Measurements from ENCODE around the gene SEC16B.
A peak's percentile ranks its signal among the peaks of the same experiment; 100 is the strongest.

Gene SEC16B

GRCh38 chr1:177940682-177941081 is 29.2 kb downstream of the SEC16B start:
- no peak for DNase-seq (ENCODE audit: low spot score)

- no peak for DNase-seq (ENCODE audit: low spot score)
These were observed 31.9 kb downstream of the SEC16B start for GRCh38 chr1:177937931-177938330.

DNA sequence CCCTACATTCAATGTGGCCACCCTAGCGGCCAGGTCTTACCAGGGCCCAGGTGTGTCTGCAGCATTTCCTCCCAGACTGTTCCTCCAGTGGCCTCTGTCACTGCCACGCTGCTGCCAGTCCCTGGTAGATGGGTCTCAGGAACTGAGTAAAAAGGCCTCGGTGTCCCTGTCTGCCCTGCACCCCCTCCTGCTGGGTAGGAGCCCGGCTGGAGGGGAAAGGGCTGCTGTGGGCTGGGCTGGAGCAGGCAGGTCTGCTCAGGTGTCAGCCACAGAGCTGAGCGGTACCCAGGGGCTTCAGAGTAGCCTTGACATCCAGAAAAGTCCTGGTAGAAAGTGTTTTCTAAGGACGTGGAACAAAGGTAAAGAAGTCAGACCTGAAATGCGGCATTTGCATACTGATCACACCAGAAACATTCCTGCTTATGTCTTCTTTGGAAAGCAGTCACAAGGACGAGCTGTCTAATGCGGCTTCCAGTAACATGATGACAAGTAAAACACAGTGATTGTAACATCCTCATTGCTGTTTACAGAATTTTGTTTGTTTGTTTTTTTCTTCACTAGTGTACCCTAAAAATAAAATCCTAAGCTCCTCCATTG is 32.6 kb downstream of the SEC16B start:
- no peak for DNase-seq (ENCODE audit: low spot score)

DNA sequence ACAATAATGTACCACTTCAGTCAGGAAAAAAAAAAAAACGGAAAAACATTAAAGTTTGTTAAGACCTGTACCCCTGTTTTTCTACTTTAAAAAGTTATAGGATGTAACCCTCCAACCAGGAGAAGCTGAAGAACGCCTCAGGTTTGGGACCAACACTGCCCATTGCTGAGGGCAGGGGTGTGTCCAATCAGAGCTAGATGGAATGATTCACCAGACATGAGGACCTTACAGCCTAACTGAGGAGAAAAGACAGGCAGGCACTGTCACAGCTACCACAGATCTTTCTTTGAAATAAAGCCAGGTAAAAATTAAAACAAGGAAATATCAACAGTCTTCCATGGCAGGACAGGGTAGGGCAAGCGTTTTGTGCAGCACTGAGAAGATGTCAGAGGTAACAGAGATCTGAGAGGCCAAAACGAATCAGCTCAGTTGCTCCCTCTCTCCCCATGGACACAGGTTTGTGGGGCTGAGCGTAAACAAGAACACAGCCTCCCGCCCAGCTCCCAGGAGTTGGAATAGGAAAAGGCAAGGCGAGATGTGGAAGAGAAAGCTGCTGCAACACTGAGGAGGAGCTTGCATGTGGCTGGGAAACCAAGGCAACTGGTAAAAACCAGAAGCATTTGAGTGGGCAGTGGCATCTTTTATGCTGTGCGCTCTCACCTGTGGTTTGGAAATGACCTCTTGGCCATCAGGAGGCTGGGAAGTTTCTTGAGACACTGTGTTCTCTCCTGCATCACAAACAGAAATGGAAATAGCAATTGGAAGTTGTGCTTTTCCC is 34.0 kb downstream of the SEC16B start:
- no peak for DNase-seq (ENCODE audit: low spot score)

GRCh38 chr1:177934927-177935326 is 34.9 kb downstream of the SEC16B start:
- no peak for DNase-seq (ENCODE audit: low spot score)

DNA sequence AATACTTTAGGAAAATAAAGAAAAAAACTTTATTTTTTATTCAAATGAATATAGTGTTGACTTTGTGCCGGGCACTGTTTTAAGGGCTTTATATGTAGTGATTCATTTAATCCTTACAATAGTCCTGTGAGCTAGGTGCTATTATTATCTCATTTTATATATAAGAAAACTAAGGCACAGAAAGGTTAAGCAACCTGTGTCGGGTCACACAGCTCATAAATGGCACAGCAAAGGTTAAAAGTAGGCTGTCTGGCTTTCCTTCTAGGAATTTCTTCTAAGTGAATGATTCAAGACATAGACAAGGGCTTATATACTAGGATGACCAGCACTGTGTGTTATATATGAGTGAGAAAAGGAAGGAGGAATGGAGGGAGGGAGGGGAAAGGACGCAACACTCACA is 35.4 kb downstream of the SEC16B start:
- DNase-seq (ENCODE audit: low spot score): no peak

DNA sequence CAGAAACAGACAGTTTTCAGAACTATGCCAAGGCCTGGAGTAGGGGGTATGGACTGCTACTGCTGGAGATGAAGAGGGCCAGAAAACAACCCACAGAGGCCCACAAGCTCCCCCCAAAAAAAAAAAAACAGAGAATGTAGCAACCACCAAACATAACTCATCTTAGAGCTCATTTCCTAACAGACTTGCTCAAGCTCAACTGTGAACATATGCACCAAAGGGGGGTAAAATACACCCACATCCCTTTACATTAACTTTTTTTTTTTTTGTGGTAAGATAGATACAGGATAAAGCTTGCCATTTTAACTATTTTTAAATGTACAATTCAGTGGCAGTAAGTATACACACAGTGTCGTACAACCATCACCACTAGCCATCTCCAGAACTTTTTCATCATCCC is 36.0 kb downstream of the SEC16B start:
- no peak for DNase-seq (ENCODE audit: low spot score)

DNA sequence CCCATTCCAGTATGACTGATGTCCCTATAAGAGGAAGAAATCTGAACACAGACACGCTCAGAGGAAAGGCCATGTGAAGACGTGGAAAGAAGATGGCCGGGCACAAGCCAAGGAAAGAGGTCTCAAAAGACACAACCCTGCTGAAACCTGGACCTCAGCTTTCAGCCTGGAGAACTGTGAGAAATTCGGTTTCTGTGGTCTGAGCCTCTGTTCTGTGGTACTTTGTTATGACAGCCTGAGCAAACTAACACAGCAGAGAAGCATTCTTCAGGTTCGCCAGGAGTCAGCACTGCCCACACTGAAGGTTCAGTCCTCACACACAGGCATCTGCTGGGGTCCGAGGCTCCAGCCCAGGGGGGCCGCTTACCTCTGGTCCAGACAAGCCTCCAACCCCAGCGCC is 37.7 kb downstream of the SEC16B start:
- no peak for DNase-seq (ENCODE audit: low spot score)

DNA sequence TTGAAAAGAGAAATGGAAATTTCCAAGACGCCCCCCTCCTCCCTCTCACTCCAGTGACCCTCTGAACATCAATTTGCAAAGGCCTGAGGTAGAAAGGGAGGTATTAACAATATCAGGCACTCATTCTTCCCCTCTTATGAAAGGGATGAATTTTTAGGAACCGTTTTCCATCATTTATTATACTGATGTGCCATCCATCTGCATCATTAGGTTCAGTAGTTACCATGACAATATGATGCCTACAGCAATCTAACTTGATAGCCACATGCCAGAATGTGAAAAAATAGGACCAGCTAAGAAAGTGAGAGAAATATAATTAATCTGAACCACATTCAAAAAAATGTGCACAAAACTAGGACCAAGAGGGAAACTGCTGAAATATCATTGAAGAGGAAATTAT is 40.9 kb downstream of the SEC16B start:
- no peak for DNase-seq (ENCODE audit: low spot score)

GRCh38 chr1:177928194-177928593 is 41.7 kb downstream of the SEC16B start:
- no peak for DNase-seq (ENCODE audit: low spot score)

GRCh38 chr1:177927021-177927596 is 42.7 kb downstream of the SEC16B start:
- peak; percentile 28 for DNase-seq (ENCODE audit: low spot score)

DNA sequence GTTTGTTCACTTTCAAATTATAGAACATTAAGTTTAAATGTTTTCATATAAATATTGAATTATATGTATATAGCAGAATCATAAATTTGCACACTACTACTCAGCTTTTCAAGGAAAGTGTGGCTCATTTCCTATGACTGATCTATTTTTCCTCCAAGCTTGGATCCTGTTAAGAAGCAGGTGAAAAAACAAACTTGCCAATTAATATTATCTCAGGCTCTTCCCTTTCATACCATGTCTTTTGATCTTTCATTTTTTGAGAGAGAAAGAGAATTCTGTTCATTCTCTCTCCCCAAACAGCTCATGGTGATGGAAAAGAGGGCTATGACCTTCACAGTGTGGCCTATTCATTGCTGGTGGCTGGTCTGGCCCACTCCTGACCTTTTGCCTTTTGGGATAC is 43.7 kb downstream of the SEC16B start:
- peak; percentile 41 for DNase-seq (ENCODE audit: low spot score)

GRCh38 chr1:177925006-177925405 is 44.9 kb downstream of the SEC16B start:
- DNase-seq (ENCODE audit: low spot score): no peak

DNA sequence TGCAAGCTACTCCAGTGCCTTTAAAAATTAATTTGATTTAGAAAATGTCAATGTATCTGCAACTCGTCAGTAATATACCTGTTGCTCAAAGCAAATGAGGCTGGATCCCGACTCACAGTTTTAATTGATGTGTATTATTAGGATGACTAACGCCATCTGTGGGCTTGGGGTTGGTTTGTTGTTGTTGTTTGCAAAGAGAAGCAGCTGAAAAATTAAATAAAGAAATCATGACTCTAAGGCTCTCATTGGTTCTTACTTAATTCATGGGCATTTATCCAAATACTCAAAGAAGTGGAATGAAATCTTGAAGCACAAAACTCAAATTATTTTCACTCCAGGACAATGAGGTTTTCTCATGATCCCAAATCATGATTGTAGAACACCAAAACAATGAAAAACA is 46.4 kb downstream of the SEC16B start:
- no peak for DNase-seq (ENCODE audit: low spot score)

GRCh38 chr1:177922209-177922608 is 47.6 kb downstream of the SEC16B start:
- DNase-seq (ENCODE audit: low spot score): no peak

DNA sequence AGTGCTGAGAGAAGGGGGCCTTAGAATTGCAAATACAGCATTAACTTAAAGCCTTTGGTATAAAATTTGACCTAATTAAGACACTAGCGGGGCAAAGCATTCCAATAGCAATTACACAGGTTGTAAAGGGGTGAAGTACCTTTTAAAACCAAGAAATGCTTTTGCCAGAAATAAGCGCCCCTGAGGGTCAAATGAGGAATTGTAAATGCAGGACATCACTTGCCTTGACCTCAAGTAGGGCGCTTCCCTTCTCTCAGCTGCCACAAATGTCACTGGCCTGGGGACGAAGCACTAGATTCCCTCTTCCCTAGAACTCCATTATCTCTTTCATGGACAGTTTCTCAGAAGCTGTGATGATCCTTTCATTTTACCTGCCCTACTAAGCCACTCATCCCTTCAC is 48.3 kb downstream of the SEC16B start:
- DNase-seq (ENCODE audit: low spot score): no peak

DNA sequence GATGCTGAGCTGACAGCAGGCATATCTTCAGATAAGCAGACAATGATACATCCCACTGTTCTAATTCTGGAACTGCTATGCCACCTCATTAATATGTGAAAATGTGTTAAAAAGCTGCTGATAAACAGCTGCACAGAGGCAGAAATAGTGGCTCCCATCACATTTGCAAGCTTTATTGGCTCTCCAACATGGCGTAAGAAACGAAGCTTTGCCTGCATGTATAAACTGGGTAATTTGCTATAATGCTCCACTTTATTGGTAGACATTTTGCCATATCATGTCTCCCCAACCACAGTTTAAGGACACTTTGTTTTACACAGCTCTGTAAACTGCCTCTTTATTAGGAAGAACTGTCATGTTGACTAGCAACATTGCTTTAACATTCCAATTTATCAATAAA is 49.8 kb downstream of the SEC16B start:
- DNase-seq (ENCODE audit: low spot score): no peak

GRCh38 chr1:177915641-177916040 is 54.2 kb downstream of the SEC16B start:
- no peak for DNase-seq (ENCODE audit: low spot score)

GRCh38 chr1:177914603-177915002 is 55.3 kb downstream of the SEC16B start:
- DNase-seq (ENCODE audit: low spot score): peak; percentile 6

GRCh38 chr1:177913762-177914540 is 55.9 kb downstream of the SEC16B start:
- peak; percentile 14 for DNase-seq (ENCODE audit: low spot score)

DNA sequence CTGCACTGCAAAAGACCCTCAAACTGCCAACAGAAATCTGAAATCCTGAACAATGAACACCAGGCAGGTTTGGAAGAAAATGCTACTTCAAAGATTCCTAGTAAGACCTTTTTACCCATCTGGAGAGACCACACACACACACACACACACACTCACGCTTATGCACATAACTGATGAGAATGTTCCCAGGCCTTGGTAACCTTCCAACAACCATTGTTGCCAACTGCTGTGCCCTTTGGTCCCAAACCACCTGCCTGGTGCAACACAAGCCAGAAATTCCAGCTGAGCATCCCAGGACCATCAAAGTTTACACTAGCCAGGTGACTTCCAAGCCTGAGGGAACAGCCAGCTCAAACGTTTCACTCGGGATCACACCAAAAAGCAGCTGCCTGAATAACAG is 56.9 kb downstream of the SEC16B start:
- no peak for DNase-seq (ENCODE audit: low spot score)

DNA sequence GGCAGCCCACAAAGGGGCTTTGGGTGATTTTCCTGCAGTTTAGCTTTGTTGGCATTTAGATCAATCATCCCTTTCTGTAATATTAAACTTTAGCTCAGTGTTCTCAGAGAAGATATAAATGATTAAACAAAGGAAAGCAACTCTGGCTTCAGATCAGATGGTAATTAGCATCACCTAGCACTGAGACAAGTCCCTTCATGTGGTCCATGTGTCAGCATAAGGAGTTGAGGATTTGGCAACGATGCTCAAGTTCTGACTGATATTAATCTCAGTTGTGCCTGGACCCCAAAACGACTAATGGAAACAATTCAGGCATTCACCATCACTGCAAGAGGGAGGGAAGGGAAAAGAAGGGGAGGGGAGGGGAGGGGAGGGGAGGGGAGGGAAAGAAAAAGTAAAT is 60.4 kb downstream of the SEC16B start:
- no peak for DNase-seq (ENCODE audit: low spot score)

DNA sequence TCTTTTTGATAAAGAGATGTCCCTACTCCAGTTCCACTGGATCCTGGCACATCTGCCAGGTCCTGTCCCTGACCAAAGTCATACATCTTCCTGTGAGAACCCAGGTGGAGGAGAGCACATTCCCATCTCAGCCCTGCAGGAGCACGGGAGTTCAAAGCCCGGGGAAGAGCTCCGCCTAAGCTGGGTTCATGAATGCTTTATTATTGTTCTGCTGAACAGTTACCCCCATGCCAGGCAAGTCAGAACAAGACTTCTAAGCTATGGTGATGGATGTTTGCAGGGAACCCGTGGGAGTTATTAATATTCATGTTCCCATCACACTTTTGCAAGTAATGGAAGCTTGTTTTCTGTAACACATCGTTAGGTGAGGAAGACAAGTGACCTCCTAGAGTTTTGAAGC is 62.9 kb downstream of the SEC16B start:
- DNase-seq (ENCODE audit: low spot score): no peak
